HG03439 (cell line): ENCODE data around the gene FNDC8.
A peak's percentile ranks its signal among the peaks of the same experiment; 100 is the strongest.
"Not testable (repeated sequence)": the region's sequence is repeated elsewhere in the genome, so short reads cannot be mapped to it uniquely, and the experiment has no call there.

ENCODE experiments used
- ATAC-seq: cut with Tn5 transposase; IDR thresholded peaks from one replicate; pipeline ENCODE4 v1.9.1; 2021; ENCODE audit warnings: mild to moderate bottlenecking, moderate library complexity; ENCODE audit not compliant: unreplicated experiment

Gene FNDC8

DNA sequence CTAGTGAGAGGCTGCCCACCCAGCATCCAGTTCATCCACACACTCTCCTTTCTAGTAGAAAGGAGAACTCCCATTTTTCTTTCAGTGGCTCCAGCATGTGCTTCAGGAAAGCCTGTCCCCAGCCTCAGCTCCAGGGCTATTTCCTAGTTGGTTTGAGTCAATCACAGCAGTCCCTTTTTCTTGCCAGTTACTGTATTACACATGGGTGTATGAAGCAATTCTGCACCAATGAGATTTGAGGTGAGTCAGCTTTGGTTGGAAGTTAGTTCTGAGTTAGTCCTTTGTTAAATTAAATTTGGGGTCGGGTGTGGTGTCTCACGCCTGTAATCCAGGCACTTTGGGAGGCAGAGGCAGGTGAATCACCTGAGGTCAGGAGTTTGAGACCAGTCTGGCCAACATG lies 26.5 kb upstream of the FNDC8 start:
- no peak for ATAC-seq

GRCh38 chr17:35095741-35096140 lies 25.7 kb upstream of the FNDC8 start:
- no peak for ATAC-seq

DNA sequence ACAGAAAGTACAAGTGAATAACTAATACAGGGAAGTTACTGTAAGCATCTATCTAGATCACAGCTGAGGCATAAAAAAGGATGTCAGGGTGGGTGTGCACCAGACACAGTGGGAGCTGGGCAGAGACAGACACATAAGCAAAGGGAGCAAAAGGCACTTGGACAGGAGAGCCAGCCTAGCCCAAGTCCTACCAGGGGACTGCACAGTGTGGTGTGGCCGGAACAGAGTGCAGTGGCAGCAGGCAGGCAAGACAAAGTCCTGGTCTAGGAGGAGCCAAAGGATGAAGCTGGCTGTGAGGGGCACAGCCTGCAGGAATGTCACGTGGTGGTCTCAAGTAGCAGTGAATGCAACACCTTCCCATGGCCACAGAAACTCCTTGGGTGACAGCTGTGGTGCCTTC lies 23.6 kb upstream of the FNDC8 start:
- ATAC-seq = no peak

- no peak for ATAC-seq
These were observed 21.5 kb upstream of the FNDC8 start for GRCh38 chr17:35099908-35100307.

DNA sequence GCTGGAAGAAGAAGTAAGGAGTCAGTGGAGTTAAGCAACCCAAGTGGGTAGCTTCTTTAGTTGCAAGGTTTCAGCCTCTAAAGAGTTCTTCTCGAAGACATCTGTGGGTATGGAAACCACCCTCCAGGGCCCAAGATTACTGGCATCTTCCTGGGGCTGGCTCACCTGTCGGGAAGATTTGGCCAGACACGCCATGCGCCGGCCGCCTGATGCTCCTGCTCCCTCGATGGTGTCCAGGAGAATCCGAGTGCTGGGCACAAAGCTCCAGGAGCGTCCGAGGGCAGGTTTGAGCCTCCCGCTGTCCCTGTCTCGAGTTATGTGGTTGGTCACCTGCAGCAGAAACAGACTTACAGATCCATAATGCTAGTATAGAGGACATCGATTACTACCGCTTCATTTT lies 20.4 kb upstream of the FNDC8 start:
- ATAC-seq = no peak

GRCh38 chr17:35101725-35102124 lies 19.7 kb upstream of the FNDC8 start:
- no peak for ATAC-seq

GRCh38 chr17:35103271-35103670 lies 18.1 kb upstream of the FNDC8 start:
- ATAC-seq = no peak

DNA sequence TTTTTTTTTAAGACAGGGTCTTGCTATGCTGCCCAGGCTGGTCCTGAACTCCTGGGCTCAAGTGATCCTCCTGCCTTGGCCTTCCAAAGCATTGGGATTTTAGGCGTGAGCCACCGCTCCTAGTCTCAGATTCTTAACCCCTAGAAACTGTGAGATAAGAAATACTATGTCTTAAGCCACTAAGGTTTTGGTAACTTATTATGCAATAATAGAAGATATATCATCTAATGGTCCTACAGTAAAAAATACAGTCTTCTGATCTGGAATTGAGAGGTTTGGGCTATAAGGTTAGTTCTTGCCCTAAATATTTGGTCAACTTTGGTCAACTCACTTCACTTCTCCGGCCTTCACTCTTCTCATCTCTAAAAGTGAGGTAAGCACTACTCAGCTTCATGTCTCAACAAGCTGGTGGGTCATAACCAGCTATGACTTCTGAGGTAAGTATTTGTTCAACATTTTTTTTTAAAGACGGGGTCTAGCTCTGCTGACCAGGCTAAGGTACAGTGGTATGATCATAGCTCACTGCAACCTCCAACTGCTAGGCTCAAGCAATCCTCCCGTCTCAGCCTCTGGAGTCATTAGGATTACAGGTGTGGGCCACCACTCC lies 16.5 kb upstream of the FNDC8 start:
- ATAC-seq = no peak

- not testable (repeated sequence) for ATAC-seq
These were observed 10.6 kb upstream of the FNDC8 start for GRCh38 chr17:35110791-35111190.

DNA sequence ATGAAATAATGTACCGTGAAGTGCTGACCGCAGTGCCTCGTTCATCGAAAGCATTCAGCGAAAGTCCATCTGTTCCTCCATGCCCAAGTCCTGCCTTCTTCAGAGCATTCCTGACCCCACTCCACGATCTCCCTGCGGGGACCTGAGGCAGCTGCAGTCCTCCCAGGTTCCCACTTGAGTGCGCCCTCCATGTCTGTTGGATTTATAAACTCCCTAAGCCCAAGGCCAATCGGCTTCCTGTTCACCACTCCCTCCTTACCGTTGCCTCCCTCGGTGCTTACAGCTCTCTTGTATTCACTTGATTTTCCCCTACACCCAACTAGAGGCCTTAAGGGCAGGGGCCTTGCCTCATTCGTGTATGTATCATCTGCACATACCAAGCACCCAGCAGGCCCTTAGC lies 4.6 kb upstream of the FNDC8 start:
- no peak for ATAC-seq

DNA sequence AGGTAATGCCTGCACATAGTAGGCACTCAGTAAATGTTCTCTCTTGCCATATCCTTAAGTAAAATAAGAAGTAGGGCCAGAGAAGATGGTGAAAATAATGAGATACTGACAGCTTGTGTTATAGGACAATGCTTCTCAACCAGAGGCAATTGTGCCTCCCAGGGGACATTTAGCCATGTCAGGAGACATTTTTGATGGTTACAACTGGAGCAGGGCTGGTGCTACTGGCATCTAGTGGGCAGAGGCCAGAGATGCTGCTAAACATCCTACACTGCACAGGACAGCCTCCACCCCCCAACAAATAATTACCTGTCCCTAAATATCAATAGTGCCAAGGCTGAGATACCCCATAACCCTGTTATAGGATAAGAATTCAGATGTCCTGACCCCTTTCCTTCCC lies 3.4 kb upstream of the FNDC8 start:
- no peak for ATAC-seq

DNA sequence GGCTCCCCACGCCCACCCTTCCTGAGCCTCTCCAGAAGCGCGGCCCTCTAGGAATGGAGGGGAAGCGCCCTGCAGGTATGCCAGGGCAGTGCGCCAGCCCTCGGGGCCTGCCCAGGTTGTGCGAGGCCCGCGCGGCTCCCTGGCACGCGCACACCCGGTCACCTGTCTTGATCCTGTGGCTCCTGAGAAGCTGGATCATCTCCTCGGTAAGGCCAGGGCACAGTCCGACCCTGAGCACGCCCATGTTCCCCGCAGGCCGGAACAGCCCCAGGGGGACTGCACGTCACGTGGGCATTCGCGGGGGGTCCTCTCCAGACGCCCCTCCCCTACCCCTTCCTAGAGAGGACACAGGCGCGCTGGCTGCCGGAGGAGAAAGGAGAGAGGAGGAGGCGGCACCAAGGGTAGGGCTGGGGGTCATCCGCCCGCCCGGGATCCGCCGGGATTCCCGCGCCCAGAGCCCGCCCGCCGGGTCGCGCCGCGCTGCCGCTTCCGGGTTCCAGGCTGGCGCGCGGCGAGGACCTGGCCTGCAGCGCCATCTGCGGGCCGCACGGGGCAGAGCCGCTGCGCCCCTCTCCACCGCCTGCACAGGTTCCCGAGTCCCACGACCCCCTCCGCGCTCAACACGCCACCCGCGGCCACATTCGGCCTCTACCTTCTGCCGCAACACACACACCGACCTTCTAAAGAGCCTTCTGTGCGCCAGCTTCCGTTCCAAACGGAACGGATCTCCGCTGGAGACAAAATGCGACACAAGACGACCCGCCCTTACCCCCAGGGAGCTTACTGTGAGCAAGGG lies 1.8 kb upstream of the FNDC8 start, which contains the start of gene RAD51D:
Gene RAD51D, minus strand, starts transcription at position 491 of the 796 bp plus-strand sequence. Its CDS starts 247 bp downstream, at position 244.
- peak; percentile 79 for ATAC-seq

DNA sequence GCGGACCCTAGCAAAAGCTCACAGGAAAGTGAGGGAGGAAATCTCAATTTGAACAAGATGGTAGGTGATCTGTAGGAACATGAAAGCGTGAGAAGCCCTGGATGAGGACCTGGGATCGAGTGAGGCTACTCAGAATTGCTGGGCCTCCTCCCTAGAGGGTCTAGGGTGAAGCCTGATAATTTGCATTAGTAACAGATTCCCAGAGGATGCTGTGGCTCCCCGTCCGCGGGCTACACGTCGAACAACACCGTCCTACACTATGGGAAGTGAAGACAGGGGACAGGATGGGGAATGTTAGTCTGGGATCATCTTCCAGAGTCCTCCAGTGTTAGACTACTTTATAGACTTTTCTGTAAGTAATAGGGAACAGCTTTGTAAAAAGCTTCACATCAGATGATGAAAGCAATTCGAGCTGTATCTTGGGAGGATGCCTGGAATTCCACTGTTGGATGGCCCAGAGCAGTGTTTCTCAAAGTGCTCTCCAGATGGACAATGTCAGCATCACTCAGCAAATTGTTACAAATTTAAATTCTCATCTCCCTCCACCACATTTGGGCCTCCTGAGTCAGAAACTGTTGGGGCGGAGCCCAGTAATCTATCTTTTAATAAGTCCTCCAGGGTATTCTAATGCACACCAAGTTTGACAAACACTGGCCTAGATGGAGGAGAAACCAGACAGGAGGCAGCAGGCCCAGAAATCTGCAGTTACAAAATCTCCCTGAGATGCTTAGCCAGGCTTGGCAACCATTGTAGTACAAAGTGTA lies 6.5 kb downstream of the FNDC8 start:
- ATAC-seq = no peak

GRCh38 chr17:35129154-35129972 lies 7.9 kb downstream of the FNDC8 start:
- no peak for ATAC-seq

- no peak for ATAC-seq
These were observed 8.5 kb downstream of the FNDC8 start for GRCh38 chr17:35129973-35130351.

DNA sequence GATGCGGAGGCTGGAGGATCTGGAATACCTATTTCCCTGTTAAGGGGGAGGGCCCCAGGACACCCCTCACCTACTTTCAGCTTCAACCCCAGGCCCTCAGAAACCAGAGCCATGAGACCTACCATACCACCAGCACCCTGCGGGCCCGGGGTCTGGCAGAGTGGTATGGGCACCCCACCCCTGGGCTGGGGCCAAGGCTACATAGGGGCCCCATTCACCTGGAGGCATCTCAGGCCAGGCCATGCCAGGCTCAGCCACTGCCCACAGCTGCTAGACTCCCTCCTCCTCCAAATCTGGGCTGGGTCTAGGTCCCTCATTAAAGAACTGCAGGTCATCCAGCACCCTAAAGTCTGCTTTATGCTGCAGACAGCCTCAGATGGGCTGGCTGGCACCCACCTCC lies 9.0 kb downstream of the FNDC8 start:
- ATAC-seq = no peak

DNA sequence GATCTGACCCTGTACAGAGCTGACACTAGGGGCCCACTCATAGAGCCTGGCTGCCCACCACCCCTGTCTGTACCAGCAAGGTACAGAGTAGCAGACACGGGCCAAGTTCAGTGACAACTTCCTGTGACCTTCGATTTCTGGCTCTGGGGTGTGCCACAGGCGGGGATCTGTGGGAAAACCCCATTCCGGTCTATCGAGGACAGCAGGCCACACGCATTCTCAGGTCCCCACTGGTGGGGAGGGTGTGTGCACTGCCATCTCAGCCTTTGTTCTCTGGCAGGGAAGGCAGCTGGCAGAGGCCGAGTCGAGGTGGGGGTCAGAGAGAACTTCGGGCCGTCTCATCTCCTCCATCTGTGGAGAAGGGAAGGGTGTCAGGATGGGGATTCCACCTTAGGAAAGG lies 10.7 kb downstream of the FNDC8 start:
- no peak for ATAC-seq

DNA sequence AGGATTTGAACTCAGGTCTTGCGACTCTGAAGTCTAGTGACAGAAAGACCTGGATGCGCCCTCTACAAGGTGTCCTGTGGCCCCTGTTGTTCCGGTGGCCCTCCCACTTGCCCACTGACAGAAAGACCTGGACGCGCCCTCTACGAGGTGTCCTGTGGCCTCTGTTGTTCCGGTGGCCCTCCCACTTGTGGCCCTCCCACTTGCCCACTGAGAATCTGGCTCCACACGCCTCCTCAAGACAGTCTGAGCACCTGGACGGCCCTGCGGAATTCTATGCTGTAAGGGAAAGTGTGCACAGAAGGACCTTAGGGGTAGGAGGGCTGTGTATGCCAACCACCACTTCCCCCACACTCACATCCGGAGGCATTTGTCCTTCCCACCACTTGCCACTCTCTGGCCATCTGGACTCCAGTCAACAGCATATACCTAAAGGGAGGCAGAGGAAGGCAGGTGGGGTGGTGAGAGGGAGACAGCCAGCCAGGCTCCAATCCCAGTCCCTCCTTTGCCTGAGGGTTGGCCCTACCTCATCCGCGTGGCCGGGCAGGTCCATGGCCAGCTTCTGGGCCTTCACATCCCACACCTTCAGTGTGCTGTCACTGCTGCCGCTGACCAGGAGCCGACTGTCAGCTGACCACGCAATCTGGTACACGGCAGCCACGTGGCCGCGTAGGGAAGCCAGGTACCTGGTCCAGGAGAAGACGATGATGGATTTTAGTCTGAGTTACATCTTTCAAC lies 11.6 kb downstream of the FNDC8 start:
- ATAC-seq = no peak

GRCh38 chr17:35135322-35135721 lies 13.9 kb downstream of the FNDC8 start:
- ATAC-seq = no peak

- ATAC-seq = no peak
These were observed 16.8 kb downstream of the FNDC8 start for GRCh38 chr17:35138218-35138617.
